LHCN-M2 (cell line): ENCODE measurements around the gene HECTD4. TPM values are rescaled to one million over a fixed set of nuclear protein-coding genes. Genes with fewer than 3 reads are reported as not detected.
A peak's percentile ranks its signal among the peaks of the same experiment; 100 is the strongest.

ENCODE experiments used
- DNase-seq: peaks from one replicate; pipeline ENCODE4 v3.0.0-alpha.2; 2012; ENCODE audit warnings: low read depth
- total RNA-seq: library from RNA; depleted of rRNA; stranded (reverse); fragments of >200 nt; gene quantifications from 2 replicates; pipeline ENCODE4 v1.2.3, GENCODE V29; 2014

The HECTD4 gene
- total RNA-seq, 1 experiment from 2014 or later = 8.2 TPM

GRCh38 chr12:112214064-112214463 lies 168.2 kb downstream of the HECTD4 start:
- no peak for DNase-seq

GRCh38 chr12:112208301-112208910 lies 173.8 kb downstream of the HECTD4 start:
- DNase-seq = no peak

GRCh38 chr12:112207397-112207924 lies 174.8 kb downstream of the HECTD4 start:
- DNase-seq = no peak

GRCh38 chr12:112206944-112207343 lies 175.3 kb downstream of the HECTD4 start:
- no peak for DNase-seq

- DNase-seq = no peak
Measured at GRCh38 chr12:112199136-112199535, 183.1 kb downstream of the HECTD4 start.

- peak; percentile 31 for DNase-seq
Measured at GRCh38 chr12:112198120-112198733, 184.0 kb downstream of the HECTD4 start.

GRCh38 chr12:112196196-112196875 lies 185.9 kb downstream of the HECTD4 start:
- no peak for DNase-seq

- no peak for DNase-seq
Measured at GRCh38 chr12:112194601-112195247, 187.5 kb downstream of the HECTD4 start.

GRCh38 chr12:112192475-112192874 lies 189.8 kb downstream of the HECTD4 start:
- DNase-seq = no peak

- DNase-seq = no peak
Measured at GRCh38 chr12:112191840-112192321, 190.3 kb downstream of the HECTD4 start.

- no peak for DNase-seq
Measured at GRCh38 chr12:112191201-112191600, 191.0 kb downstream of the HECTD4 start.

GRCh38 chr12:112190231-112191025 lies 191.8 kb downstream of the HECTD4 start:
- no peak for DNase-seq

GRCh38 chr12:112188130-112188830 lies 194.0 kb downstream of the HECTD4 start:
- no peak for DNase-seq

GRCh38 chr12:112185093-112185923 lies 196.9 kb downstream of the HECTD4 start:
- DNase-seq = no peak

GRCh38 chr12:112184056-112184887 lies 198.0 kb downstream of the HECTD4 start:
- no peak for DNase-seq

- DNase-seq = peak; percentile 24
Measured at GRCh38 chr12:112183141-112184021, 198.8 kb downstream of the HECTD4 start.

GRCh38 chr12:112182499-112182898 lies 199.7 kb downstream of the HECTD4 start:
- no peak for DNase-seq

GRCh38 chr12:112180422-112180821 lies 201.8 kb downstream of the HECTD4 start:
- no peak for DNase-seq
